HG02588 (cell line): ENCODE measurements around the gene DPP3.
A peak's percentile ranks its signal among the peaks of the same experiment; 100 is the strongest.
"Not testable (repeated sequence)": the region's sequence is repeated elsewhere in the genome, so short reads cannot be mapped to it uniquely, and the experiment has no call there.

Experiments
- ATAC-seq: cut with Tn5 transposase; IDR thresholded peaks from one replicate; pipeline ENCODE4 v1.9.1; 2021; ENCODE audit warnings: mild to moderate bottlenecking, moderate library complexity; ENCODE audit not compliant: unreplicated experiment

The DPP3 gene

GRCh38 chr11:66480117-66480938, at the start of gene DPP3:
Gene DPP3, plus strand, starts transcription at chr11:66480434. Its CDS starts 1,767 bp downstream, at chr11:66482201.
- peak; percentile 87 for ATAC-seq

- ATAC-seq: not testable (repeated sequence)
These were observed 48.9 kb upstream of the DPP3 start for GRCh38 chr11:66431287-66431686.

- ATAC-seq: not testable (repeated sequence)
These were observed 48.3 kb upstream of the DPP3 start for GRCh38 chr11:66431871-66432329.

- no peak for ATAC-seq
These were observed 47.6 kb upstream of the DPP3 start for GRCh38 chr11:66432597-66432996.

- ATAC-seq: no peak
These were observed 42.2 kb upstream of the DPP3 start for GRCh38 chr11:66437979-66438503.

- peak; percentile 93 for ATAC-seq
These were observed 41.4 kb upstream of the DPP3 start, which contains the start of gene MRPL11 for GRCh38 chr11:66438504-66439466. Gene MRPL11, minus strand, starts transcription at chr11:66438848. Its CDS starts 94 bp downstream, at chr11:66438754.

GRCh38 chr11:66440101-66440939, 39.9 kb upstream of the DPP3 start:
- ATAC-seq: not testable (repeated sequence)

GRCh38 chr11:66440940-66441282, 39.3 kb upstream of the DPP3 start:
- not testable (repeated sequence) for ATAC-seq

GRCh38 chr11:66443602-66444001, 36.6 kb upstream of the DPP3 start:
- no peak for ATAC-seq

- no peak for ATAC-seq
These were observed 33.2 kb upstream of the DPP3 start for GRCh38 chr11:66447012-66447411.

GRCh38 chr11:66448523-66448922, 31.7 kb upstream of the DPP3 start:
- ATAC-seq: no peak

GRCh38 chr11:66450560-66450959, 29.7 kb upstream of the DPP3 start:
- no peak for ATAC-seq

GRCh38 chr11:66451663-66452062, 28.6 kb upstream of the DPP3 start:
- ATAC-seq: no peak

- no peak for ATAC-seq
These were observed 26.0 kb upstream of the DPP3 start for GRCh38 chr11:66454247-66454646.

GRCh38 chr11:66454828-66455227, 25.4 kb upstream of the DPP3 start:
- ATAC-seq: no peak

- ATAC-seq: no peak
These were observed 22.4 kb upstream of the DPP3 start for GRCh38 chr11:66457826-66458225.

- ATAC-seq: no peak
These were observed 21.0 kb upstream of the DPP3 start for GRCh38 chr11:66459138-66459778.

GRCh38 chr11:66462010-66462409, 18.2 kb upstream of the DPP3 start:
- ATAC-seq: no peak

- ATAC-seq: no peak
These were observed 17.3 kb upstream of the DPP3 start for GRCh38 chr11:66462911-66463310.

- ATAC-seq: not testable (repeated sequence)
These were observed 16.1 kb upstream of the DPP3 start for GRCh38 chr11:66464116-66464515.
